ENCODE measurements around the gene CCDC154.

CCDC154 gene

DNA sequence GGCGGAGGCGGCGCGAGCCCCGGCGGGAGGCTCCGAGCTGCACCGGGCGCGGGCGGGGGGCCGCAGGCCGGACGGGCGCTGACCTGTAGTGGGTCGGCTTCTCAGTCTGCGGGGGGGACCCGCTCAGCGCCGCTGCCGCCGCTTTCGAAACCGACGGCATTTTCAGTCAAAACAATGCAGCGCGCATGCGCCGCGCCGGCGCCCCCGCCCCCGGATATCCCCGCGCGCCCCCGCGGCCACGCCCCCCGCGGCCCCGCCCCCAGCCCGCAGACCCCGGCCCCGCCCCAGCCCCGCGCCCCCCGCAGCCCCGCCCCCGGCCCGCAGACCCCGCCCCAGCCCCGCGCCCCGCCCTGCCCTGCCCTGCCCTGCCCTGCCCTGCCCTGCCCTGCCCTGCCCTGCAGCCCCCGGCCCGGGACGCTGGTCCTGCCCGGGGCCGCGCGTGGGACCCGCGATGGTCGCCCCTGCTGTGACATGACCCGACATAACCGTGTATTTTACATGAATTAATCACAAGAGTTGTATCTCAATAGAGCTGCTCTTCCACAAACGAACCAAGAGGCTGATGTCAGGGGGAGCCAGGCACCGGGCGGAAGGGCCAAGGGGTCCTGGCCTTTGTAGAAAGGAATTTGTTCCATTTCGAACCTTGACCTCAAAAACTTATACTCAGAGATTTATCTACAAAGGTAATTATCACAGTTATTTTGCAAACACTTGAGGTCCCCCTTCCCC lies 29.7 kb downstream of the CCDC154 start, which contains the start of gene UNKL:
UNKL (minus strand) TSS at position 173 of the 729 bp plus-strand sequence; CDS start at position 160, 13 bp downstream.
- DNase-seq, result peak; percentile 77

DNA sequence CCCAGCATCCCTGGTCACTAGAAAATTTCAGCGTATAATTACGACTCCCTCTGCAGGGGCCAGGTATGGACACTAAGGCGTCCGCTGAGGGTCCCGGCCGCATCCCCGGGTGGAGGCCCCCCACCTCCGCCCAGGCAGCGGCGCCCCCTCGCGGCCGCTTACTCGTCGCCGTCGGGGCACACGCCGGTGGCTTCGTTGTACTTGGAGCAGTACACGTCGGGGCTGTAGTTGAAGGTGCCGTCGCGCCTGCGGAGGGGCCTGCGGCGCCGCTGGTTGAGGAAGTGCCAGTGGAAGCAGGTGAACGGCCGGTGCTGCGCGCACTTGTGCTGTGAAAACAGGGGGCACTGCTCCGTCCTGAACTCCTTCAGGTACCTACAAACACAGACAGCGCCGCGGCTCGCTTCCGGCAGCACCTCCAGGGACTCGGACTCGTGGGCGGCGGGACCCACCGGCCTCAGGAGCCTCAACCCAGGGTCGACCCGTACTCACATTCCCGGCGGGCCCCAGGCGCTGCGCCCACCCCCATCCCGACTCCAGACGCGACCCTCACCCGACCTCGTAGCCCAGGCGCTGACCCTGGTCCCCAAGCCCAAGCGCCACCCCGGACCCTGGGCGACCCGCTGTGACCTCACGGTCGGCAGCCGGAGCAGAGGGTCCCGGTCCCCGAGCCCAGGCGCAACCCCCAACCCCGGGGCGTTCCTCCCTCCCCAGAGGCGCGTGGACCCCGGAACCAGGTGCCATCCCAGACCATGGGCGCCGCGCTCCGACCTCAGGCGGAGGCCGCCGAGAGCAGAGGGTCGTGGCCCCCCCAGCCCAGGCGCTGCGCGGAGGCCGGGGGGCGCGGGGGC lies 30.4 kb downstream of the CCDC154 start:
- DNase-seq, result peak; percentile 67

DNA sequence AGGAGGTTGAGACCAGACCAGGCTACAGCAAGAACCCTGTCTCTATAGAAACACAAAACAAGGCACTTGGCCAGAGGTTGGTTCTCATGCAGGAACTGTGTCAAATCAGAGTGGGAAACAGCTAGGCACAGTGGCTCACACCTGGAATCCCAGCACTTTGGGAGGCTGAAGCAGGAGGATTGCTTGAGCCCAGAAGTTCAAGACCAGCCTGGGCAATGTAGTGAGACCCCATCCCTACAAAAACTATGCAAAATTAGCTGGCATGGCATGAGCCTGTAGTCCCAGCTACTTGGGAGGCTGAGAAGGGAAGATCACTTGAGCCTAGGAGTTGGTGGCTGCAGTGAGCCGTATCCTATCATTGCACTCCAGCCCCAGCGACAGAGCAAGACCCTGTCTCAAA lies 31.5 kb downstream of the CCDC154 start:
- DNase-seq, result no peak

DNA sequence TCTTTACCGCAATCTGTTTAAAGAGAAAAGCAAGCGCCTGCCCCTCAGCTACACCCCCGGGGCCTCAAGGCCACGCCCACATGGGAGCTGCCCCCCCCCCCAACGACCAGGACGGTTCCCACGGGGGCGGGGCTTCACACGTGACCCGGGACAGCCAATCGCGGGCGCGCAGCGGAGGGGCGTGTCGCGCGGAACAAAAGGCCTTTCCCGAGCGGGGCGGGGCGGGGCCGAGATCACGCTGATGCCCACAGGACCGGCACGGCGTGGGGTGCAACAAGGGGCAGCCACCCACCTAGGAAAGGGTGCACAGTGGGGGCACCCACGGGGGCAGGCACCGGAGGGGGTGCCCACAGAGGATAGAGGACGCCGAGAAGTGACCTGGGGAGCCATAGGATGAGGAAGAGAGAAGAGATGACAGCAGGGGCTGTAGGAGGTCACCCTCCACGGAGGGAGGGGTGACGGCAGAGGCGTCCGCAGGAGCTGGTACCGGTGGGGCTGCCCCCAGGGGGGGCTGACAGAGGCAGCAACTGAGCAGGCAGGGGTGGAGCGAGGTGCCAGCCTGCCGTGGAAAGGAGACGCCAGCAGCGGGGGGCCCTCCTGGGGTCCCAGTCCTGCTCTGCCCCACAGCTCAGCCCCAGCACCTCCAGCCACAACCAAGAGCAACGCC lies 36.1 kb downstream of the CCDC154 start:
- peak; percentile 93 for DNase-seq

DNA sequence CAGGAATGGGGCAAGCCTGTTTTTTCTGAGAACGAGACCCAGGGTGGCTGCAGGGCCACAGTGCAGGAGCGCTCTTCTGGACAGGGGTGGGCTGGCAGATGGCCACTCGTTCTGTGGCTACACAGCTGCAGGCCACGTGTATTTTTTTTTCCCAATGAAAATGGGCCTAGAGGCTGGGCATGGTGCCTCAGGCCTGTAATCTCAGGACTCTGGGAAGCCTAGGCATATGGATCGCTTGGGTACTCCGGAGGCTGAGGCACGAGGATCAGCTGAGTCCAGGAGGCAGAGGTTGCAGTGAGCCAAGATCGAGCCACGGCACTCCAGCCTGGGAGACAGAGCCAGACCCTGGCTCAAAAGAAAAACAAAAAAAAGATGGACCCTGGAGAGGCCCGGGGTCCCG lies 36.6 kb downstream of the CCDC154 start:
- DNase-seq, result no peak

DNA sequence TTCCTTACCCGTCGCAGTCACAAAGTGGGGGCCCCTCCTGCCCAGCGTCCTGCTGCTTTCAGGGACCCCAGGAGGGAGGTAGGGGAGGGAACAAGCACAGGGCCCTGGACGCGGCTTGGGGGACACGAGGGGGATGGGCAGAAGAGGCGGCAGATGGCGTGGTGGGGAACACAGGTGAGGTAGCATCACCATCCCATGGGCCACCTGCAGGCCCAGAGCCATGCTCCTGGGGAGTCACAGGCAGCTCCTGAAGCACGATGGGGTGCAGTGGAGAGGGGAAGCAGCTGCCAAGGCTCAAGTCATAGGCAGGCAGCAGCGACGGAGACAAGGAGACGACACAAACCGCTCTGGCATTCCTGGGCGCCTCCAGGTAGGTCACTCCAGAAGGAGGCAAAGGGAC lies 40.6 kb downstream of the CCDC154 start:
- no peak for DNase-seq

DNA sequence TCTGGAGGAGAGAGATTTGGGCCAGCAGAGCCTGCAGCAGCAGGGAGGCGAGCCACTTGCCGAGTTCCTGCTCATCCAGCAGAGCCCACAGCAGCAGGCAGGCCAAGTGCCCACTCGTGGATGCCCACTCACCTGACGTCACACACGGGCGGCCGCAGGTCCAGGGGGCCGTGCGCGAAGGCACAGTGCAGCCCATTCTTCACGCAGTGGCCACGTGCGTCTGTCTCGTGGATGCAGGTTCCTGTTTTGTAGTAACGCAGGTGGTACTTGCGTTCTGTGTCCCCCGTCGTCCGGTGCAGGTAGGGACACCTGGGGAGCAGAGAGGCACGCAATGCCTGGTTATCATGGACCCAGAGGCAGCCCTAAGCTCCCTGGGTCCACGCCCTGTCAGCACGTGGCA lies 41.3 kb downstream of the CCDC154 start:
- DNase-seq, result no peak

DNA sequence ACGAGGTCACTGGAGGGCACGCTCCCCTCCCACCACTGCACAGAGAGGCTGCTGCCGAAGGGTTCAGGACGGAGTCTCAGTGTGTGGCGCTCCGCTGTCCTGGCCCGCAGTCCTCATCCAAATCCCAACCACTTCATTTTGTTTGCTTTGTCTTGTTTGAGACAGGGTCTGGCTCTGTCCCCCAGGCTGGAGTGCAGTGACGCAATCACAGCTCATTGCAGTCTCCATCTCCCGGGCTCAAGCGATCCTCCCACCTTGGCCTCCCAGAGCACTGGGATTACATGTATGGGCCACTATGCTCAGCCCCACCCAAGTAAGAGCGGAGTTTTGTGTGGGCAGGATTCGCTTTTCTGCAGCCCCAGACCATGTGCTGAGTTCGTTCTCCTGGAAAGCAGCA lies 42.6 kb downstream of the CCDC154 start:
- no peak for DNase-seq

DNA sequence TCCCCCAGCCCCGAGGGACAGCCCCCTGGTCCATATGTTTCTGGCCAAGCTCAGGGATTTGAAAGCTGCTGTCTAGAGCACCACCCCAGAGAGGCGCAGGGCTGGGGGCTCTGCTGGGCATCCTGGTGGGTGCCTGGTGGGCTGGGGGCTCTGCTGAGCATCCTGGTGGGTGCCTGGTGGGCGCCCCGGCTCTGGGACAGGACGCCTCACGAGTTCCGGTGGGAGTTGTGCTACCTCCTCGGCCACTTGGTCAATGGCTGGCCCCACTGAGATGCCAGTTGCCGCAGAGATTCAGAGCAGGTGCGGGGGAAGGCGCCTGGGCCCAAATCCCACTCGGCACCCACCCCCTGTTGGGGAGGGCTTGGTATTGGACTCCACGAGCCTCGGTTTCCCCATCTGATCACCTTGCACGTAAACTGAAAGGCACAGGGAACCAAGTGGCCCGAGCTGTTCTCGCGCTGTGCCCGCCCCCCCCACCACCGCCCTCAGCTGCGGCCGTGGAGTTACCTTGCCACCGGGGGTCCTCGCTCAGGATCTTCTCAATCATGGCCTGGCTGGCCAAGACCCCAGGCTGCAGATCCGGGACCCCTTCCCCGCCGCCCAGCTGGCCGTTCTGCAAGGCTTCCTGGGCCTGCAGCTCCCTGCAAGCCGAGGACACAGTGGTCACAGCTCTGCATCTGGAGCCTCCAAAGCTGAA lies 43.1 kb downstream of the CCDC154 start:
- DNase-seq, result no peak

DNA sequence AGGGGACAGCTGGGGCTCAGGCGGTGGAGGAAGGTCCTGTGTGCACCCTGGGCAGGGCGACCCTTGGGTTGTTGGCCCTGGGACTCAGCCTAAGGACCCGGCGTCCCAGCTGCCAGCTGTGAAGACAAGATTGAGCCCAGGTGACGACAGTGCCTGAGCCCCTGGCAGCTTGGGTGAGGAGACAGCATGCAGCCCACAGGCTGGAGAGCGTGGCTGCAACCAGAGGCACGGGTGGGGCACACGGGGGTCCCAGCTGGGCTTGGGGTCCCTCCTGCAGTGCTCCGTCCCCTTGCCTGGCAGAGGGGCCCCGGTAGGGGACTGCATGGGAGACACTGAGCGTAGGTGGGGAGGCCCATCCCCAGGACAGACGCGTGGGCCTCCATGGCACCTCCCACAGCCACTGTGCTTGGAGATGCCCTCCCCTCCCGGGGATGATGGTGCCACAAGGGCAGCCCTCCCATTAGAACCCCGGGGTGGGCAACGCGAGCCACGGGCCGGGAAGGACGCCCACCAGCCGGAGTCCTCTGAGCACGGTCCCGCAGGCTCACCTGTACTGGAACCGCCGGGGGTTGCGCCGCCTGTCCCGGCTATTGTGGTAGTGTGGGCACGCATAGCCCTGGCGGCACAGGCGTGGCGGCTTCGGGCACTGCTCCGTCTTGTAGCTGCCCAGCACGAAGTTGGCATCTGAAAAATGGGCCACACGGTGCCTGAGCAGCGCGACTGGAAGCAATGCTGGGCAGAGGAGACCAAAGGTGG lies 45.4 kb downstream of the CCDC154 start:
- DNase-seq, result no peak

DNA sequence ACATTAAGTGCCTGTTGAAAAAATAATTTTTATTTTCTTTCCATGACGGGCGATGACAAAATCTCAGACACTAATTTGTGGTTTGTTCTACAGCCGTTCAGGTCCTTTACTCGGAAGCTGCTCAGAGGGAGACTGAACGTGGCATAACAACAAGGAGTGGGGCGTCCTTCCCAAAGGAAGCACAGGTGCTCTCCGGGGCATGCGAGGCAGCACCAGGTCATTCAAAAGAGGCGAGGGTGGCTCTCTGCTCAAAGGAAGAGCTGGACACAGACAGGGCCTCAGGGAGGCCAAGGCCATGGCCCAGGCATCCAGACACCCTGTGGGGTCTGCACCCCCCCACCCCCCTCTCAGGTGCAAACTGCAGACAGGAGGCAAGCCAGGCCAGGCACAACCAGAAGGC lies 46.0 kb downstream of the CCDC154 start:
- no peak for DNase-seq

DNA sequence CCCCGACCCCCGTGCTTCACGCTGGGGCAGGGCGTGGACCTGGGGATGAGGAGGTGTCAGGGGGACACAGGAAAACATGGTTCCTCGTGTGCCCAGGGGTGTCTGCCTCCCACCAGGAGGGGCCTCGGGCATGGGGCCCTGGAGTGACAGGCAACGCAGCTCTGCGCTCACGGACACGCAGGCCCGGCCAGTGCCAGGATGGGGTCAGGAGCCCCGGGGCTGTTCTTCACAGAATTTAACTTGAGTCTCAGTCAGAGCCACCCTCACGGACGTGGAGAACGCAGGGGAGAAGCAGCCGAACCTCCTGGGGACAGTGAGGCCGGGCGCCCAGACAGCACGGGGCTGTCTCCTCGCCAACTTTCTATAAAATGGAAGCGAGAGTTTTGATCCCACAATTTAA lies 46.6 kb downstream of the CCDC154 start:
- no peak for DNase-seq

DNA sequence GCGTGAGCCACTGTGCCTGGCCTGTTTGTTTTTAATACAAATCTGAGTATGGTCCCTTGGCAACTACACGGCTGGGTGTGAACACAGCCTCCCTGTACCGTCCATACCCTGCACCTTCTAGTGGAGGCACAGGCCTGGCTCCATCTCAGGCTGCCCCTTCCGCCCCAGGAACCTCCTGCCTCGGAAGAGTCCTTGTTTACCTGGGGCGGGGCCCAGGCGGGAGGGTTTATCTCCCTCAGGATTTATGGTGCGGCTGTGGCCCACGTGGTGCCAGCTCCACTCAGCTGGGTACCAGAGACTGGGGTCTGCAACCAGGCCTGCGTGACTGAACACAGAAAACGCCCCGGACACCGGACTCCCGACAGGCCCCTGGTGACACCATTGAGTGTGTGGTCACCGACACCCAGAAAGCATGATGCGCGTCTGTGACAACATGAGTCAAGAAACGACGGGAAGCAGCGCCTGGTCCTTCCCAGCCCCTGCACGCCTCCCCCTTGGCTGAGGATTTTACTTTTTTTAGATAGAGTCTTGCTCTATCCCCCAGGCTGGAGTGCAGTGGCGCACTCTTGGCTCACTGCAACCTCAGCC lies 48.8 kb downstream of the CCDC154 start:
- DNase-seq, result no peak

DNA sequence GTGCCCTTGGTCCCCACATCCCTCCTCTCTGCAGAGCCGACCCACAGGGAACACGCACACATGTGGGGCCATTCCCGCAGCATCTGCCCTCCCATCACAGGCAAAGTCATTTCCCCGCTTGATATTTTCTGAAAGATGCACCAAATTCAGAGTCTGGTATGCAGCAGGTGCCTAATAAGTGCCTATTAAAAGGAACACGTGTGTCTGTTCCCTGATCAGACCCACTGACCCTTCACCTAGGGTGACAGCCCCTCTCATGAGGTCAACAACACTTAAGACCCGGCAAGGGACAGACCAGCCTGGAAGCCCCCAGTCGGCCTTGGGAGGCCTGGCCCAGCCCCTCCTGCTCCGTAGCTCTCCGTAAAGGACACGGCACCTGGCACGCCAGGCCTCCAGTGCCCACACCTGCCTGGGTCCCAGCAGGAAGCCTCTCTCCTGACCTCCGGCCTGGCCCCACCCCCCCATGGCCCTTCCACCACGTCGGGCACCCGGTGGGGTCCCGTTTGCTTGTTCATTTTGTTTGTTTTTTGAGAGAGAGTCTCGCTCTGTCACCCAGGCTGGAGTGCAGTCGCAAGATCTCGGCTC lies 49.9 kb downstream of the CCDC154 start:
- no peak for DNase-seq

DNA sequence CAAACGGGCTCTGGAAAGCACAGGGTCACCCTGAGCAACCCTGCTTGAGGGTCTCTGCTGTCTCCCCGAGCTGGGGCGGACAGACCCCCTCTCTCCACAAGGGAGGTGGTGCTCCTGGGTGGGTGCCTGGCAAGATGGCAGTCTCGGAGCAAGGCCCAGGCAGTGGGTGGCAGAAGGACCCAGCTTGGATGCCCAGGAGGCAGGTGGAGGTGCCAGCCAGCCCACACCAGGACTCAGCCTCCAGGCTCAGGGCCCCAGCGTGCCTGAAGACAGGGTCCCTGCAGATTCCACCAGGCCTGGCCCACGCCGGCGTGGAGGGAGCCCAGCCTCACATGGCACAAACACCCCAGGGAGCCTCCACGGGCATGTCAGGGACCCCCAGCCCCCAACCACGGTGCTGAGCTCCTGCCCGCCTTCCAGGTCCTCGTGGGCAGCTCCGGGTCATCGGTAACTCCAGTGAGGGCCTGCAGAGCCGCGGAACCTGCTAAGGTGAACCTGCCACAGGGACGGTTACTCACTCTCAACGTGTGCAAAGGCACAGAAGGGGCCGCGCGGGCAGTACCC lies 50.7 kb downstream of the CCDC154 start:
- DNase-seq, result no peak

DNA sequence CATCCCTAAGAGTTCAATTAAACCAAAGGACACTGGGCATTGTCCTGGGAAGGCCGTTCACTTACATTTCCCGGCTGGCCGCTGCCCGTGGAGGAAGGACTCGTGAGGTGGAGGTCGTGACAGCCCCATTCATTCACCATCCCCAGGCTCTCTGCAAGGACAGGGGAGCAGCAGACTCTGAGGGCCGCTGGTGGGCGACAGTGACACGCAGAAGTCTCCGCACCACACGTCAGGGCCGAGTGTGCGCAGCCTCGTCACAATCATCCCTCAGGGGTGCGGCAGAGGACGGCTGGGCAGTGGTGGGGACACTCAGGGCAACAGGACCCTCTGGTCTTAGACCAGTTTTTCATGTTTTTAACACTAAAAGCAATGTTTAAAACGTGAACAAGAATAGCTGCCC lies 51.5 kb downstream of the CCDC154 start:
- no peak for DNase-seq

DNA sequence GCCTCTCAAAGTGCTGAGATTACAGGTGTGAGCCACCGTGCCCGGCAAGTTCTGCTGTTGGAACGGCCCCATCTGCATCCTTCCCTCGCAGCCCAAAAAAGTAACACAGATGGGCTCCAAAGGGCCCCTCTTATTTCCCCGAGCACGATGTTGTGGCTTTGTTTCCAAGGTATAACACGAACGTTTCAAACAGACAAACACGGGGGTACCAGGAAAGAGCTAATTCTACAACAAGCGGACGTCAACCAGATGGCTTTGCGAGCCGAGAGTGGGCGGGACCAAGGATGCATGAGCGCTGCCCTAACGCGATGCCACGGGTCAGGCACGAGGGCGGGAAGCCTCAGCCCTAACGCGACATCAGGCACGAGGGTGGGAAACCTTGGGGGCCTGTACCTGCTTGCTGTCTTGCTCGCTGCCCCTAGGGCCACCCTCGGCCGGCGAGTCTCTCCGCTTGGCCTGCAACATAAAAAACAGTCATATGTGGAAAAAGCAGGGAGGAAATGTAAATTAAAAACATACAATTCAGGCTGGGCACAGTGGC lies 54.0 kb downstream of the CCDC154 start:
- DNase-seq, result no peak

DNA sequence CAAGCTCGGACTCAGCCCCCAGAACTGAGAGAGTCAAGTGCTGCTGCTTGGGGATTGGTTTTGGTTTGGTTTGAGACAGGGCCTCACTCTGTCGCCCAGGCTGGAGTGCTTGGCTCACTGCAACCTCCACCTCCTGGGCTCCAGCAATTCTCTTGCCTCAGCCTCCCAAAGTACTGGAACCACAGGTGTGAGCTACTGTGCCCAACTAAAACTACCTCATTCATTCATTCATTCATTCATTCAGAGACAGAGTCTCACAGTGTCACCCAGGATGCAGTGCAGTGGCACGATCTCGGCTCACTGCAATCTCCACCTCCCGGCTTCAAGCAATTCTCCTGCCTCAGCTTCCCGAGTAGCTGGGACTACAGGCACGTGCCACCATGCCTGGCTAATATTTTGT lies 54.6 kb downstream of the CCDC154 start:
- DNase-seq, result no peak

DNA sequence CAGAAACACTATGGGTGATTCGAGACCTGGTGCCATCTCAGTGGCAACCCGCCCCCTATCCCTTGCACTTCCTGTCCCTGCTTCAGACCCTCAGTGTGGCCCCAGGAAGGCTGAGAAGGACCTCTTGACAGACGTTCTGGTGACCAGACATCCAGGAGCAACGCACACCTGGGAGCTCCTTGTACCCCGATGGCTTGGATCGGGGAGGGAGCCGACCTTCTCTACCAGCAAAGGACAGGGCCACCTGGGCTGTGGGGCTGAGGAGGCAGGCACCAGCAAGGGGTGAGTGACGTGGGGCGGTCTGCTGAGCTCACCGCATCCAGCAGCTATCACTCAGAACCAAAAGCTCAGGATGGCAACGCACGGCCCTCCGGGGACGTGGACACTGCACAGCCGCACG lies 57.0 kb downstream of the CCDC154 start:
- DNase-seq, result no peak

DNA sequence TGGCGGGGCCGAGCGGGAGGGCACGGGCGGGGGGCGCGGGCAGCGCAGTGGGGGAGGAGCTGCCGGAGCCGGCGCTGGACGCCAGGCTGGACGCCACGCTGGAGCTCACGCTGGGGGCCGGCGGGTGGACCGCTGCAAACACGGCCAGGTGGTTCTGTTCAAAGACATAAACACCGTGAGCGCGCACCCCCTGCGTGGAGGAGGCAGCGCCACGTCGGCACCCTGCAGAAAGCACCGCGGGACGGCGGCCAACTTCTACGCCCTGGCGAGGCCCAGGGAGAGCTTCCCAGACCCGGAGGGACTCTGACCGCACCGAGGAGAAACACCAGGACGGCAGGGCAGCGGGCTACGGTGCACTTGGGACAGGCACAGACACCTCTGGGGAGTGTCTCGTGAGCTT lies 59.1 kb downstream of the CCDC154 start:
- DNase-seq, result no peak
